ENCODE data around the gene WDPCP. TPM values are rescaled to one million over a fixed set of nuclear protein-coding genes. Genes with fewer than 3 reads are reported as not detected.

Gene WDPCP
- total and polyA plus RNA-seq, 12 donors, result 2.7 to 14.6 (median 9.3) TPM

- intact Hi-C loops (cut with DNase I), result no loop called here
- WGBS, 4 donors, result 73 to 89% (median 81%) methylated on average over 4 of the region's 4 CpGs
- no peak overlapping the region for H3K27ac ChIP-seq
- no peak overlapping the region for H3K4me3 ChIP-seq
- TF ChIP-seq POLR2A (IDR thresholded peaks at IDR 0.05), result no peak
- TF ChIP-seq, protein P1, sequence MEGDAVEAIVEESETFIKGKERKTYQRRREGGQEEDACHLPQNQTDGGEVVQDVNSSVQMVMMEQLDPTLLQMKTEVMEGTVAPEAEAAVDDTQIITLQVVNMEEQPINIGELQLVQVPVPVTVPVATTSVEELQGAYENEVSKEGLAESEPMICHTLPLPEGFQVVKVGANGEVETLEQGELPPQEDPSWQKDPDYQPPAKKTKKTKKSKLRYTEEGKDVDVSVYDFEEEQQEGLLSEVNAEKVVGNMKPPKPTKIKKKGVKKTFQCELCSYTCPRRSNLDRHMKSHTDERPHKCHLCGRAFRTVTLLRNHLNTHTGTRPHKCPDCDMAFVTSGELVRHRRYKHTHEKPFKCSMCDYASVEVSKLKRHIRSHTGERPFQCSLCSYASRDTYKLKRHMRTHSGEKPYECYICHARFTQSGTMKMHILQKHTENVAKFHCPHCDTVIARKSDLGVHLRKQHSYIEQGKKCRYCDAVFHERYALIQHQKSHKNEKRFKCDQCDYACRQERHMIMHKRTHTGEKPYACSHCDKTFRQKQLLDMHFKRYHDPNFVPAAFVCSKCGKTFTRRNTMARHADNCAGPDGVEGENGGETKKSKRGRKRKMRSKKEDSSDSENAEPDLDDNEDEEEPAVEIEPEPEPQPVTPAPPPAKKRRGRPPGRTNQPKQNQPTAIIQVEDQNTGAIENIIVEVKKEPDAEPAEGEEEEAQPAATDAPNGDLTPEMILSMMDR (IDR thresholded peaks at IDR 0.05), result no peak
- no peaks in the 10 kb centered on the region for H3K4me1 ChIP-seq (replicated peaks in 1 of 2)
- no peaks in the 10 kb centered on the region for H3K27me3 ChIP-seq
- H3K36me3 ChIP-seq (replicated peaks in 1 of 2), result no peaks in the 10 kb centered on the region
- no peaks in the 10 kb centered on the region for H3K9me3 ChIP-seq (replicated peaks in 1 of 3)
- DNase-seq, result no peak
Measured at GRCh38 chr2:63425079-63425416, 163.2 kb downstream of the WDPCP start.

- H3K4me1 ChIP-seq (replicated peaks in 1 of 2), result no peaks in the 10 kb centered on the region
- no peak for DNase-seq
- H3K4me3 ChIP-seq, result no peak overlapping the region
- H3K9me3 ChIP-seq (replicated peaks in 1 of 3), result no peaks in the 10 kb centered on the region
- no peaks in the 10 kb centered on the region for H3K27me3 ChIP-seq
- 74 to 84% (median 80%) methylated on average over 10 to 15 of the region's 15 CpGs for WGBS, 4 donors
- H3K36me3 ChIP-seq (replicated peaks in 1 of 2), result no peaks in the 10 kb centered on the region
- TF ChIP-seq, protein P1 (IDR thresholded peaks at IDR 0.05), result peak in 4 of 6 experiments; percentile 17 to 33 (median 25)
- no peak for TF ChIP-seq POLR2A (IDR thresholded peaks at IDR 0.05)
- intact Hi-C loops (cut with DNase I), result no loop called here
- no peak overlapping the region for H3K27ac ChIP-seq
Measured at GRCh38 chr2:63424329-63425078, 163.8 kb downstream of the WDPCP start.

DNA sequence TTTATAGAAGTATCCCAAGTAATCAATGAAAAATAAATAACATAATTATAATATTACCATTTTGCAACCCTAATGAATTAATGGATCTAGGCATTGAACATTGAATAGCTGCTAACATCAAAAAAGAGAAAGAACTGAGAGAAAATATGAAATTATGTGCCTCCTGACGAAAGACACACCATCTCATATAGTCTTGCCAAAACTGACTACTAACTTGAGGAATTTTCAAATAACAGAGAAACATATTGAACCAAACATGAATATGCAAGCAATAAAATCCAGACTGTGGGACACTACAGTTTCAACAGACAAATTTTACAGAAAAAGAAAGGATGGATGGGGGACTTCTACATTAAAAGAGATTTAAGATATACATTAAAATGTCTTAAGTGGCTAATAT is 165.7 kb downstream of the WDPCP start:
- 96 to 100% (median 98%) methylated on average over 1 of the region's 1 CpG for WGBS, 4 donors

DNA sequence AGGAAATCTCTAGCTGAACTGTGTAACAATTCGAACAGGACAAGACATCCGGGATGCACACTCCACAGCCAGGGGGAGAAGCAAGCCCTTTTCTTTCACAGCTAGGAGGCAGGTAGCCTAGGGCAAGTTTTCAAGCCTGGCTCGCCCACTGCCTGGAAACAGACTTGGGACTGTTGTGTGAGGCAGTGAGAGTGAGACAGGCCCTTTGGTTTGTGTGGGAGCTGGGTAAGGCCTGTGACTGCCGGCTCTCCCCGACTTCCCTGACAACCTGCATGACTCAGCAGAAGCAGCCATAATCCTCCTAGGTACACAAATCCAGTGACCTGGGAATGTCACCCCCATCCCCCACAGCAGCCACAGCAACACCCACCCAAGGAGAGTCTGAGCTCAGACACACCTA is 179.7 kb downstream of the WDPCP start:
- DNase-seq, result no peak
- Histone ChIP-seq H3K4me1 (replicated peaks in 1 of 2) (no peaks in the 10 kb centered on the region), H3K27ac (no peak overlapping the region), H3K27me3 (no peaks in the 10 kb centered on the region), H3K4me3 (no peak overlapping the region), H3K9me3 (replicated peaks in 1 of 3) (no peaks in the 10 kb centered on the region), H3K36me3 (replicated peaks in 1 of 2) (no peaks in the 10 kb centered on the region)
- 91 to 98% (median 95%) methylated on average over 5 of the region's 5 CpGs for WGBS, 4 donors
- TF ChIP-seq, protein P1 (IDR thresholded peaks at IDR 0.05), result no peak
- no peak for TF ChIP-seq POLR2A (IDR thresholded peaks at IDR 0.05)
- intact Hi-C loops (cut with DNase I), result no loop called here

More for the DNA sequence above, 165.7 kb downstream of the WDPCP start:
- H3K36me3 ChIP-seq (replicated peaks in 1 of 2), result no peaks in the 10 kb centered on the region
- H3K9me3 ChIP-seq (replicated peaks in 1 of 3), result no peaks in the 10 kb centered on the region
- H3K4me3 ChIP-seq, result no peak overlapping the region
- H3K27ac ChIP-seq, result no peak overlapping the region
- no peaks in the 10 kb centered on the region for H3K4me1 ChIP-seq (replicated peaks in 1 of 2)
- DNase-seq, result no peak
- intact Hi-C loops (cut with DNase I), result no loop called here
- no peaks in the 10 kb centered on the region for H3K27me3 ChIP-seq
- TF ChIP-seq, protein P1 (IDR thresholded peaks at IDR 0.05), result no peak
- no peak for TF ChIP-seq POLR2A (IDR thresholded peaks at IDR 0.05)
